Progenitor cell of endocrine pancreas (in vitro differentiated cells): ENCODE measurements around the gene HSPA5. TPM values are rescaled to one million over a fixed set of nuclear protein-coding genes. Genes with fewer than 3 reads are reported as not detected.
A peak's percentile ranks its signal among the peaks of the same experiment; 100 is the strongest.

Source experiments
- DNase-seq: peaks from one replicate; pipeline ENCODE4 v3.0.0; 2021; ENCODE audit warnings: low spot score; ENCODE audit not compliant: unreplicated experiment
- H3K27ac Mint-ChIP-seq: 2 replicates; pipeline ENCODE4 v1.8.0; 2021; ENCODE audit warnings: mild to moderate bottlenecking, moderate library complexity, mixed read lengths
- H3K27me3 Mint-ChIP-seq: 2 replicates; pipeline ENCODE4 v1.8.0; 2021; ENCODE audit warnings: mixed read lengths
- H3K36me3 Mint-ChIP-seq: 2 replicates; pipeline ENCODE4 v1.8.0; 2022; ENCODE audit warnings: mixed read lengths; ENCODE audit not compliant: insufficient read depth
- H3K4me1 Mint-ChIP-seq: 2 replicates; pipeline ENCODE4 v1.8.0; 2021; ENCODE audit warnings: low read depth, mixed read lengths
- H3K4me3 Mint-ChIP-seq: 2 replicates; pipeline ENCODE4 v1.8.0; 2021; ENCODE audit warnings: low read depth, mild to moderate bottlenecking, moderate library complexity, mixed read lengths
- H3K9me3 Mint-ChIP-seq: 2 replicates; pipeline ENCODE4 v1.8.0; 2021; ENCODE audit warnings: low read depth, mixed read lengths
- total RNA-seq: library from RNA; stranded (reverse); gene quantifications from 2 replicates; pipeline ENCODE4 v1.2.1, GENCODE V29; 2021
- TF ChIP-seq, protein P1 (sequence below): fragments of 200-600 bp; sonication (generic); IDR thresholded peaks from one replicate; pipeline ENCODE4 v1.5.0; 2021; ENCODE audit warnings: antibody characterized with exemption, mild to moderate bottlenecking; ENCODE audit not compliant: unreplicated experiment

The HSPA5 gene
- total RNA-seq, 1 donor from 2014 or later, result 288 TPM

DNA sequence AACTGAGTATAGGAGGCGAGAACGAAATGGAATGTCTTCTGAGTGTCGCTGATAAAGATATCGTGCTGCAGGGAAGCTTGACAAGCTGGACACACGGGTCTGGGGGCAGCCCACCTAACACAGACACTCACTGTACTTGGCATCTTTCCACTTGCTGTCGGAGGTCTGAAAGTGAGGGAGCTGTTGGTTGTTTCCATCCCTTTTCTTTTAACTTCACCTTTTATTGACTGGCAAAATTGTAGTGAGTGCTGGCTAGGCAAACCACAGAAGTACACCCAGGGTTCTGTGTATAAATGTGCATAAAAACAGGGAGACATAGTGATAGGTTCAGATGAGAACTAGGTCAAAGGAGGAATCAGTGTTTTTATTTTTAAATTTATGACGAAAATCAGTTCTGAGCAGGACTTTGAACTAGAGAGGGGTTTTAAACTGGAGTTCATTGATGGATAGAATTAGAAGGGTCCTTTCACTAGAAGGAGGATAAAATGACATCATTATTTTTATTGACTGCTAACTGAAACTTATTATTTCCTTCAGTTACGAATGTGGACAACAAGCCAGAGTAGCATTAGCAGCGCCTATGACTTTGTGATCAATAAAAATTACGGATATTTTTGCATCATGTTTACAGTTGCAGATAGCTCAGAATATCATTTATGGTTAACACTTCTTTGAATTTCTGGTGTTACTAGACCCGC is 21.3 kb upstream of the HSPA5 start:
- peaks cover 8% of the 10 kb centered on the region for H3K36me3 Mint-ChIP-seq
- TF ChIP-seq, protein P1, sequence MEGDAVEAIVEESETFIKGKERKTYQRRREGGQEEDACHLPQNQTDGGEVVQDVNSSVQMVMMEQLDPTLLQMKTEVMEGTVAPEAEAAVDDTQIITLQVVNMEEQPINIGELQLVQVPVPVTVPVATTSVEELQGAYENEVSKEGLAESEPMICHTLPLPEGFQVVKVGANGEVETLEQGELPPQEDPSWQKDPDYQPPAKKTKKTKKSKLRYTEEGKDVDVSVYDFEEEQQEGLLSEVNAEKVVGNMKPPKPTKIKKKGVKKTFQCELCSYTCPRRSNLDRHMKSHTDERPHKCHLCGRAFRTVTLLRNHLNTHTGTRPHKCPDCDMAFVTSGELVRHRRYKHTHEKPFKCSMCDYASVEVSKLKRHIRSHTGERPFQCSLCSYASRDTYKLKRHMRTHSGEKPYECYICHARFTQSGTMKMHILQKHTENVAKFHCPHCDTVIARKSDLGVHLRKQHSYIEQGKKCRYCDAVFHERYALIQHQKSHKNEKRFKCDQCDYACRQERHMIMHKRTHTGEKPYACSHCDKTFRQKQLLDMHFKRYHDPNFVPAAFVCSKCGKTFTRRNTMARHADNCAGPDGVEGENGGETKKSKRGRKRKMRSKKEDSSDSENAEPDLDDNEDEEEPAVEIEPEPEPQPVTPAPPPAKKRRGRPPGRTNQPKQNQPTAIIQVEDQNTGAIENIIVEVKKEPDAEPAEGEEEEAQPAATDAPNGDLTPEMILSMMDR, result no peak
- no peaks in the 10 kb centered on the region for H3K27me3 Mint-ChIP-seq
- peak overlapping the region; percentile 94 for H3K27ac Mint-ChIP-seq
- H3K4me1 Mint-ChIP-seq, result peaks cover 12% of the 10 kb centered on the region
- H3K4me3 Mint-ChIP-seq, result peak overlapping the region; percentile 95
- no peaks in the 10 kb centered on the region for H3K9me3 Mint-ChIP-seq
- DNase-seq, result no peak

DNA sequence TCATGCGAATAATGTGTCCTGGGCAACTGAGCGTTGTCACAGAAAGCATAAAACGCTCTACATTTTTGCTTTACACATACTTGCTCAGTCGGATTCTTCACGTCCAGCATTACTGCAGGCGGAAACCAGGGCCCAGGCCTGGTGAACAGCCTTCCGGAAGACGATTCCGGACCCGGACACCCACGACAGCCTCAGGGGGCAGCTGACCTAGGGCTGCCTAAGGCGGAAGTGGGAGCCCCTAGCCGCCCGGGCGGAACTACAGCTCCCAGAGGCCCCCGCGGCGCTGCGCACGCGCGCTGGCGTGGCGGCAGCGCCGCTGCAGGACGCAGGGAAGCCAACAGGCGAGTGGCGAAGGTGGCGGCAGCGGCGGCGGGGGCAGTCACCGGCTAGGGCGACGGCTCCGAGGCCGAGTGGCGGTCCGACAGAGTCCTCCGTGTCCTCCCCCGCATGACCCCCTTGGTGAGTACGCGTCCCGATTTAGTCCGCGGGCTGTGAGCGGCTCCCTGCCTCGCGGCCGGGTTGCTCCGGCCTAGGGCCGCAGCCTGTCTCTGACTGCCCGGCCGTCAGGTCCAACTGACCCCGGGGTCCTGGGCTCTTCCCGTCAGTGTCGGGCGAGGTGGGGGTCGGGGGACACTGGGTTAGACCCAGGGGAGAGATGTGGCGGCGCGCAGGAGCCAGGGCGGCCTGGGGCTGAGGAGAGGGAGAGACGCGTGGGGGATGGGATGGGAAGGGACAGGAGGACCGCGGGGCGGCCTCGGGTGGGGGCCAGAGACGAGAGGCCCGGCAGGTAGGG is 20.6 kb upstream of the HSPA5 start, which contains the start of gene GAPVD1:
GAPVD1 (plus strand) TSS at position 326 of the 793 bp plus-strand sequence. CDS start 37,096 bp downstream, outside the sequence.
- H3K9me3 Mint-ChIP-seq, result no peaks in the 10 kb centered on the region
- H3K27me3 Mint-ChIP-seq, result no peaks in the 10 kb centered on the region
- H3K27ac Mint-ChIP-seq, result peak within 1 kb of the TSS; percentile 94
- peaks cover 6% of the 10 kb centered on the region for H3K36me3 Mint-ChIP-seq
- peak; percentile 88 for DNase-seq
- H3K4me3 Mint-ChIP-seq, result peak within 1 kb of the TSS; percentile 95
- TF ChIP-seq, protein P1, result peak; percentile 56
- peaks cover 12% of the 10 kb centered on the region for H3K4me1 Mint-ChIP-seq

DNA sequence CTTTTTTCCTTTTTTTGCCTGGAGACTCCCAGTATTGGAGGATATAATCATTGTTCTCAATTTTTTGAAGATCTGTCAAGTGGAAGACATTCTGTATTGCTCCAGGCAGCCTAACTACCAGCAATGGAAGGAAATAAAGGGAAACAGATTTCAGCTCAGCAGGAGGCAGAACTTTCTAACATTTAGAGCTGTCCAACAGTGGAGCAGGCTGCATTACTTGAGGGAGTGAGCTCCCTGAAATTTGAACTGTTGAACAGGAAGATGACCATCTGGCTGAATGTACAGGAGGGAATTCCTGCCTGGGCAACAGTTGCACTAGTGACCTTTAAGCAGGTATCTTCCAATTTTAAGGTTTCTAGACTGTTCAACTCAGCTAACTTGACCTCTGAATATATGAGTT is 19.4 kb upstream of the HSPA5 start:
- Mint-ChIP-seq H3K4me3 (peak overlapping the region; percentile 95), H3K4me1 (peaks cover 12% of the 10 kb centered on the region), H3K9me3 (no peaks in the 10 kb centered on the region), H3K27ac (peak overlapping the region; percentile 94), H3K36me3 (peaks cover 3% of the 10 kb centered on the region), H3K27me3 (no peaks in the 10 kb centered on the region)
- DNase-seq, result no peak
- TF ChIP-seq, protein P1, result no peak

DNA sequence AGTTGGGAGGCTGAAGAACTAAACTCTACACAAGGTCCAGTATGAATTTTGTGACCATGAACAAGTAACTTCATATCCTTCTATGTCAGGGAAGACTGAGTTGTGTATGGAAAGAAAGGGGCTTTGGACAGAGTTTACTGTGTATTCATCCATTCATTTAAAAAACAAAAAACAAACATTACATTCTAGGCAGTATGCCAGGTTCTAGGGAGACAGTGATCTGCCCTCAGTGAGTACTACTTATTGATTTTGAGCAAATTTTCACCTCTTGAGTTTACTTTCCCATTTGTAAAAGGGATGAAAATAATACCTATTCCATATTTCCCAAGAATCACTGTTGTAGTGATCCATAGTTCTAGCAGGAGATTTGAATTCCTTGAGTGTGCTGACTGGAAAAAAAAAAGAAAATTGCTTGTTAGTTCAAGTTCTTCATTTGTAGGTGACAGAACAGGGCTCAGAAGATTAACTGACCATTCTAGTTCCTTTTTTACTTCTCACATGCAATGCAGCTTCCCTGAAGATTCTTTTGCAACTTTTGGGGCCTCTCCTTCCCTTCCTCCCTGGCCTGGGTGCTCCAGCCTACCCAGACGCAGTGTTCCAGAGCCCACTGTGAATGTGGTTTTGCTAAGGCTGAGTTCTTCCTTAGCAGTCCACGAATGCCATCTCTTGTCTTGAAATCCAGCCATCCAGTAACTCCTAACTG is 17.8 kb upstream of the HSPA5 start:
- Mint-ChIP-seq H3K27ac (peak overlapping the region; percentile 50), H3K36me3 (peaks cover 2% of the 10 kb centered on the region), H3K4me1 (peaks cover 12% of the 10 kb centered on the region), H3K4me3 (no peak overlapping the region), H3K27me3 (no peaks in the 10 kb centered on the region), H3K9me3 (no peaks in the 10 kb centered on the region)
- TF ChIP-seq, protein P1, result no peak
- no peak for DNase-seq
